ENCODE measurements around the gene PRRC2A. TPM values are rescaled to one million over a fixed set of nuclear protein-coding genes. Genes with fewer than 3 reads are reported as not detected.

PRRC2A gene
- total RNA-seq, 1 experiment from 2014 or later, result 123 TPM

GRCh38 chr6:31663126-31663960 is 42.8 kb downstream of the PRRC2A start:
- Histone ChIP-seq H3K9me3 (ENCODE audit: low read length) (no peaks in the 10 kb centered on the region), H3K36me3 (ENCODE audit: low read depth, low read length) (peaks cover 16% of the 10 kb centered on the region), H4K20me1 (ENCODE audit: low read length) (peaks cover 4% of the 10 kb centered on the region; the same call in 1 of the 2 replicates), H3K4me2 (ENCODE audit: low read length) (peak overlapping the region; percentile 99), H3K4me3 (ENCODE audit: low read length) (peak overlapping the region; percentile 92), H3K27ac (ENCODE audit: low read length) (peak overlapping the region; percentile 17; the same call in 1 of the 2 replicates), H3K9me2 (replicated peaks; ENCODE audit: low read length) (no peaks in the 10 kb centered on the region), H3F3A (ENCODE audit: low read length, unreplicated experiment) (no peaks in the 10 kb centered on the region), H3K79me2 (ENCODE audit: low read length) (peaks cover 64% of the 10 kb centered on the region), H3K9ac (ENCODE audit: low read length) (no peak overlapping the region), H3K4me1 (ENCODE audit: insufficient read depth, low read length) (peaks cover 46% of the 10 kb centered on the region), H2AFZ (ENCODE audit: low read length) (no peak overlapping the region), H3K27me3 (ENCODE audit: low read length) (no peaks in the 10 kb centered on the region)
- CTCF ChIA-PET, result interaction anchor here (0.6 kb wide), 1 partner anchor 78 kb away, joined by 3 read pairs; no protein-coding TSS in a partner anchor
- POLR2A ChIA-PET (ENCODE audit: unreplicated experiment), result interaction anchor here (0.6 kb wide), 1 partner anchor 164 kb away, joined by 5 read pairs; no protein-coding TSS in a partner anchor
- no peak for TF ChIP-seq CTCF (conservative IDR thresholded peaks at IDR 0.05; ENCODE audit: low read depth, low read length)
- TF ChIP-seq EZH2 (IDR thresholded peaks at IDR 0.05; ENCODE audit: low read length, unreplicated experiment), result no peak
- no peak for TF ChIP-seq EZH2phosphoT487 (IDR thresholded peaks at IDR 0.05; ENCODE audit: borderline replicate concordance, low read length)
- intact Hi-C loops (cut with micrococcal nuclease), result no loop called here
- ATAC-seq (no peak), DNase-seq (peak; percentile 40)
- BruUV-seq (replicated peaks), result no TSS peak

GRCh38 chr6:31663961-31664789 is 43.7 kb downstream of the PRRC2A start:
- peak overlapping the region; percentile 99 for H3K4me2 ChIP-seq (ENCODE audit: low read length)
- peak overlapping the region; percentile 92 for H3K4me3 ChIP-seq (ENCODE audit: low read length)
- CTCF ChIA-PET, result interaction anchor here (0.6 kb wide), 1 partner anchor 79 kb away, joined by 3 read pairs; no protein-coding TSS in a partner anchor
- peaks cover 64% of the 10 kb centered on the region for H3K79me2 ChIP-seq (ENCODE audit: low read length)
- ATAC-seq (peak; percentile 23), DNase-seq (peak; percentile 73)
- intact Hi-C loops (cut with micrococcal nuclease), result no loop called here
- H3K9me3 ChIP-seq (ENCODE audit: low read length), result no peaks in the 10 kb centered on the region
- peaks cover 24% of the 10 kb centered on the region for H3K36me3 ChIP-seq (ENCODE audit: low read depth, low read length)
- peak overlapping the region; percentile 93 for H3K27ac ChIP-seq (ENCODE audit: low read length)
- H3K9ac ChIP-seq (ENCODE audit: low read length), result peak overlapping the region; percentile 96
- H3K9me2 ChIP-seq (replicated peaks; ENCODE audit: low read length), result no peaks in the 10 kb centered on the region
- no peaks in the 10 kb centered on the region for H3K27me3 ChIP-seq (ENCODE audit: low read length)
- TSS peak; percentile 24 for BruUV-seq (replicated peaks)
- peaks cover under 1% of the 10 kb centered on the region; the same call in 1 of the 2 replicates for H4K20me1 ChIP-seq (ENCODE audit: low read length)
- H3K4me1 ChIP-seq (ENCODE audit: insufficient read depth, low read length), result peaks cover 38% of the 10 kb centered on the region
- H3F3A ChIP-seq (ENCODE audit: low read length, unreplicated experiment), result no peaks in the 10 kb centered on the region
- TF ChIP-seq EZH2 (IDR thresholded peaks at IDR 0.05; ENCODE audit: low read length, unreplicated experiment), result no peak
- no peak for TF ChIP-seq EZH2phosphoT487 (IDR thresholded peaks at IDR 0.05; ENCODE audit: borderline replicate concordance, low read length)
- TF ChIP-seq CTCF (conservative IDR thresholded peaks at IDR 0.05; ENCODE audit: low read depth, low read length), result no peak
- H2AFZ ChIP-seq (ENCODE audit: low read length), result peak overlapping the region; percentile 75
- POLR2A ChIA-PET (ENCODE audit: unreplicated experiment), result interaction anchor here (0.6 to 0.8 kb wide), 4 partner anchors 72 to 429 kb away, joined by 4 to 6 read pairs (median 5); no protein-coding TSS in a partner anchor

Data from PC-3 (cell line).